OCI-LY7 (cell line): ENCODE data around the gene KRTAP5-5.
"Not testable (repeated sequence)": the region's sequence is repeated elsewhere in the genome, so short reads cannot be mapped to it uniquely, and the experiment has no call there.

Experiments used
- CTCF ChIP-seq: fragments of 200-600 bp; sonication (generic); conservative IDR thresholded peaks from 2 replicates; pipeline ENCODE4 v1.5.1; 2014; ENCODE audit warnings: mild to moderate bottlenecking, antibody characterized with exemption, low read length, moderate library complexity, mixed read lengths
- EZH2phosphoT487 ChIP-seq: fragments of 200-600 bp; sonication (generic); IDR thresholded peaks from 2 replicates; pipeline ENCODE4 v1.6.1; 2018; ENCODE audit warnings: low read depth, borderline replicate concordance, mild to moderate bottlenecking, mixed run types, antibody characterized with exemption, low read length, moderate library complexity, mixed read lengths

- not testable (repeated sequence) for TF ChIP-seq CTCF, EZH2phosphoT487
These were observed 32.9 kb upstream of the KRTAP5-5 start for GRCh38 chr11:1596576-1597121.
